Sigmoid colon (tissue), 3 donors: ENCODE results near the gene JAKMIP3.

Experiments used
- POLR2A ChIP-seq, 2 donors: fragments of 450-650 bp; IDR thresholded peaks; one replicate each; pipeline ENCODE4 v1.6.1; 2016; ENCODE audit warnings: antibody characterized with exemption in 2 of 2, mild to moderate bottlenecking in 2 of 2, moderate library complexity in 2 of 2
- TF ChIP-seq, protein P1 (sequence below), 4 experiments: fragments of 450-650 bp in 3 of 4; fragments of 200-600 bp in 1 of 4; IDR thresholded peaks; one replicate each; pipeline ENCODE4 v1.5.1; 2016 to 2019; ENCODE audit warnings: antibody characterized with exemption in 4 of 4, mild to moderate bottlenecking in 3 of 4, moderate library complexity in 2 of 4

- no peak for TF ChIP-seq POLR2A (IDR thresholded peaks at IDR 0.05)
- TF ChIP-seq, protein P1, sequence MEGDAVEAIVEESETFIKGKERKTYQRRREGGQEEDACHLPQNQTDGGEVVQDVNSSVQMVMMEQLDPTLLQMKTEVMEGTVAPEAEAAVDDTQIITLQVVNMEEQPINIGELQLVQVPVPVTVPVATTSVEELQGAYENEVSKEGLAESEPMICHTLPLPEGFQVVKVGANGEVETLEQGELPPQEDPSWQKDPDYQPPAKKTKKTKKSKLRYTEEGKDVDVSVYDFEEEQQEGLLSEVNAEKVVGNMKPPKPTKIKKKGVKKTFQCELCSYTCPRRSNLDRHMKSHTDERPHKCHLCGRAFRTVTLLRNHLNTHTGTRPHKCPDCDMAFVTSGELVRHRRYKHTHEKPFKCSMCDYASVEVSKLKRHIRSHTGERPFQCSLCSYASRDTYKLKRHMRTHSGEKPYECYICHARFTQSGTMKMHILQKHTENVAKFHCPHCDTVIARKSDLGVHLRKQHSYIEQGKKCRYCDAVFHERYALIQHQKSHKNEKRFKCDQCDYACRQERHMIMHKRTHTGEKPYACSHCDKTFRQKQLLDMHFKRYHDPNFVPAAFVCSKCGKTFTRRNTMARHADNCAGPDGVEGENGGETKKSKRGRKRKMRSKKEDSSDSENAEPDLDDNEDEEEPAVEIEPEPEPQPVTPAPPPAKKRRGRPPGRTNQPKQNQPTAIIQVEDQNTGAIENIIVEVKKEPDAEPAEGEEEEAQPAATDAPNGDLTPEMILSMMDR (IDR thresholded peaks at IDR 0.05), result no peak
Observed at GRCh38 chr10:132048294-132048667, 17.5 kb upstream of the JAKMIP3 start.
